ENCODE measurements around the gene CYP2E1.
"Not testable (repeated sequence)": the region's sequence is repeated elsewhere in the genome, so short reads cannot be mapped to it uniquely, and the experiment has no call there.

GRCh38 chr10:133493562-133493961 is 33.6 kb upstream of the CYP2E1 start:
- not testable (repeated sequence) for TF ChIP-seq SUZ12 (IDR thresholded peaks at IDR 0.05; ENCODE audit: unreplicated experiment); TAF1 (IDR thresholded peaks at IDR 0.05; ENCODE audit: borderline replicate concordance, low read depth, low read length)
- TF ChIP-seq, protein P1, sequence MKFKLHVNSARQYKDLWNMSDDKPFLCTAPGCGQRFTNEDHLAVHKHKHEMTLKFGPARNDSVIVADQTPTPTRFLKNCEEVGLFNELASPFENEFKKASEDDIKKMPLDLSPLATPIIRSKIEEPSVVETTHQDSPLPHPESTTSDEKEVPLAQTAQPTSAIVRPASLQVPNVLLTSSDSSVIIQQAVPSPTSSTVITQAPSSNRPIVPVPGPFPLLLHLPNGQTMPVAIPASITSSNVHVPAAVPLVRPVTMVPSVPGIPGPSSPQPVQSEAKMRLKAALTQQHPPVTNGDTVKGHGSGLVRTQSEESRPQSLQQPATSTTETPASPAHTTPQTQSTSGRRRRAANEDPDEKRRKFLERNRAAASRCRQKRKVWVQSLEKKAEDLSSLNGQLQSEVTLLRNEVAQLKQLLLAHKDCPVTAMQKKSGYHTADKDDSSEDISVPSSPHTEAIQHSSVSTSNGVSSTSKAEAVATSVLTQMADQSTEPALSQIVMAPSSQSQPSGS (IDR thresholded peaks at IDR 0.05; ENCODE audit: low read length): not testable (repeated sequence)
- TF ChIP-seq, protein P2, sequence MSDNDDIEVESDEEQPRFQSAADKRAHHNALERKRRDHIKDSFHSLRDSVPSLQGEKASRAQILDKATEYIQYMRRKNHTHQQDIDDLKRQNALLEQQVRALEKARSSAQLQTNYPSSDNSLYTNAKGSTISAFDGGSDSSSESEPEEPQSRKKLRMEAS (IDR thresholded peaks at IDR 0.05; ENCODE audit: low read depth, low read length): not testable (repeated sequence)

Measured in GM12878 (cell line).